Uterus (tissue), 2 donors: ENCODE results near the gene ACIN1.

Experiments used
- CTCF ChIP-seq, 4 experiments: fragments of 200-600 bp in 2 of 4; fragments of 450-650 bp in 2 of 4; sonication (generic) in 2 of 4; IDR thresholded peaks; one replicate each; pipeline ENCODE4 v1.5.1; 2016 to 2019; ENCODE audit warnings: antibody characterized with exemption in 4 of 4, mild to moderate bottlenecking in 2 of 4, moderate library complexity in 1 of 4
- POLR2A ChIP-seq, 2 donors: fragments of 450-650 bp; IDR thresholded peaks; one replicate each; pipeline ENCODE4 v1.6.1; 2016; ENCODE audit warnings: antibody characterized with exemption in 2 of 2, mild to moderate bottlenecking in 1 of 2, moderate library complexity in 1 of 2

GRCh38 chr14:23030936-23031335, 64.0 kb downstream of the ACIN1 start:
- TF ChIP-seq CTCF (IDR thresholded peaks at IDR 0.05) (no peak), POLR2A (IDR thresholded peaks at IDR 0.05) (no peak)
